Islet precursor cell (in vitro differentiated cells): Measurements from ENCODE around the gene HBZ.
"Not testable (repeated sequence)": the region's sequence is repeated elsewhere in the genome, so short reads cannot be mapped to it uniquely, and the experiment has no call there.

Experiments
- DNase-seq: peaks from one replicate; pipeline ENCODE4 v3.0.0-alpha.2; 2018

The HBZ gene

GRCh38 chr16:138049-138417 is 14.4 kb upstream of the HBZ start:
- DNase-seq: no peak

DNA sequence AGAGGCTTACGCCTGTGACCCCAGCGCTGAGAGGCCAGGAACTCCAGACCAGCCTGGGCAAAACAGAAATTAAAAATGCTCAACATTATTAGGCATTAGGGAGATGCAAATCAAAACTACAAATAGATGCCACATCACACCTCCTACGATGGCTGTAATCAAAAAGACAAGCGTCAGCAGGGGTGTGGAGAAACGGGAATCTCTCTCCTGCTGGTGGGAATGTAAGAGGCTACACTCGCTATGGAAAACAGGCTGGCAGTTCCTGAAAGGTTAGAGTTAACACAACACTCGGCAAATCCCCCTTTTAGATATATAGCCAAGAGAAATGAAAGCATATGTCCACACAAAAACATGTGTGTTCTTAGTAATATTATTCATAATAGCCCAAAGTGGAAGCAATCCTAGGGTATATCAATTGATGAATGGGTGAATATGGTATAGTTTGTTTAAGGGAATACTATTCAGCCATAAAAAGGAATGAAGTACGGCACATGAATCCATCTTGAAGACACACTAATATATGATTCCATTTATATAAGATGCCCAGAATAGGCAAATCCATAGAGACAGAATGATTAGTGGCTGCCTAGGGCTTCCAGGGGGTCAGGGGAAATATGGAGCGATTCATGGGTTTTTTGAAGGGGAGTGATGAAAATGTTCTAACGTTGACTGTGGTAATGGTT is 12.1 kb upstream of the HBZ start:
- DNase-seq: no peak

DNA sequence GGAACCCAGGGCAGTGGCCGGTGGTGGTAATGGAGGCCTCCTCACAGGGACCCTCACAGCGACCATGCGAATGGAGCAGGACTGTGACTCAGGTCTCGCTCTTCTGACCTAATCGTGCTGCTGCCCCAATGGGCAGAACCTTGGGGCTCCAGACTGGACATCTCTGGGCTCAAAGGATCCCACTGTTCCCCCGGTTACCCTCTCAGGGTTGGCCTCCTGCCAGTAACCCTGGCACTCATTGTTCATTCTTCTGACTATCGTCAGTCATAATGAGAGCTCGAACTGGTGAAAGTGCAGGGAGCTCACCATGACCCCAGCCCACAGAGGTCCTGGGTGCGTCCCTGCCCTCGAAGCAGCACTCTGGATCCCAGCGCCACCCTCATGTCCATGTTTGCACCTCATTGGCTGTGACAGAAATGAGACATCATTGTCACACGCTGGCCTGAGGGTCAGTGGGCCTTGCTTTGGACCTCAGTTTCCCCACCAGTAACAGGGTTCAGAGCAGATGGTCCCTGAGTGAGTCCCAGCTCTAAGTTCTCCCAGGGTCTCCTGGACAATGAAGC is 10.0 kb upstream of the HBZ start:
- no peak for DNase-seq

GRCh38 chr16:143047-143446 is 9.4 kb upstream of the HBZ start:
- DNase-seq: no peak

GRCh38 chr16:143456-143855 is 9.0 kb upstream of the HBZ start:
- no peak for DNase-seq

DNA sequence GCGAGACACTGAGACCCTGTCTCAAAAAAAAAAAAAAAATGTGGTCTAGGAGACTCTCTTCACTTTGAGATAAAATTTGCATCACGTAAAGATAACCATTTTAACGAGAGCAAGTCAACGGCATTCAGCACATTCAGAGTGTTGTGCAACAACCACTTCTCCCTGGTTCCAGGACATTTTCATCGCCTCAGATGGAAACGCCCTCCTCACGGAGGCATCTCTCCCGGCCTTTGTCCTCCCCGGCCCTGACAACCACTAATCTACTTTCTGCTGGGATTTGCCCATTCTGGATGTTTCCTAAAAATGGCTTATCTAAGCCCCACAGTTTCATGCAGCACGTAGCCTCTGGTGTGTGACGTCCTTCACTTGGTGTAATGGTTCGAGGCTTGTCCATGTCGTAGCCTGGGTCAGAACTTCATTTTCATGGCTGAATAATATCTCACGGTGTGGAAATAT is 7.6 kb upstream of the HBZ start:
- no peak for DNase-seq

DNA sequence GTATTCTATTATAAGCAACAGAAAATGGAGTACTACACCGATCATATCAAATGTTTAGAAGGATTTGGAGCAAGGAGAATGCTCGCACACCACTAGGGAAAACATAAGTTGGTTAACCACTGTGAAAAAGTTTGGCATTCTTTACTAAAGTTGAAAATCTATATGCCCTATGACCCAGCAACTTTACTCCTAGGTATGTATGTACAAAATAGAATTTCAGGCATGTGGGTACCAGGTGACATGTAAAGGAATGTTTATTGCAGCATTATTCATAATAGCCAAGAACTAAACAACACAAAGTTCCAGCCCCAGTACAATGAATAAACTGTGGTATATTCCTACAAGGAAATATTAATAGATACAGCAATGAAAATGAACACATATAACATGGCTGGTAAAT is 5.8 kb upstream of the HBZ start:
- no peak for DNase-seq

DNA sequence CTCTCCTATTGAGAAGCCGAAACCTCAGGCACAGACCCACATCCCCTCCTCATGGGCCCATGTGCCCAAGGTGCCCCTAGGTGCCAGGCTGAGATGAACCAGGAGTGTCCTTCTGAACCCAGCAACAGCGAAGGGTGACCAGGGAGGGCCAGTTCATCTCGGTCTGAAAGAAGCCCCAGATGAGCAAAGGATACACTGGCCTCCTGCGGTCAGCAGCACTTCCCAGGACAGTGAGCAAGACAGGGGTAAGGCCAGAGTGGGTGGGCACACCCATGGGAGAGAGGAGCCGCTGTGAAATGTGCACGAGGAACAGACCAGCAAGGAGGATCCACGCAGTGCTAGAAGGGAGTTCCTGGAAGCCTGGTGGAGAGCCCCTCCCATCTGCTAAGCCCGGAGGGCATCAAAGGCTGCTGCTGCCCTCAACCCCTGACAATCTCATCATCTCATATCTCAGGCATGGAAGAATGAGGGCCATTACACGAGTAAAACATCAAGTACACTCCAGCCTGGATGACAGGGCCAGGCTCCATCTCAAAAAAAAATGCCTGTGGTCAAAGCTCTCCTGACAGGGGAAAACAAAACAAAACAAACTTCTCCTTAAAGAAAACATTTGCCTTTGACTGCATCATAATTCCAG is 3.3 kb upstream of the HBZ start:
- DNase-seq: no peak

DNA sequence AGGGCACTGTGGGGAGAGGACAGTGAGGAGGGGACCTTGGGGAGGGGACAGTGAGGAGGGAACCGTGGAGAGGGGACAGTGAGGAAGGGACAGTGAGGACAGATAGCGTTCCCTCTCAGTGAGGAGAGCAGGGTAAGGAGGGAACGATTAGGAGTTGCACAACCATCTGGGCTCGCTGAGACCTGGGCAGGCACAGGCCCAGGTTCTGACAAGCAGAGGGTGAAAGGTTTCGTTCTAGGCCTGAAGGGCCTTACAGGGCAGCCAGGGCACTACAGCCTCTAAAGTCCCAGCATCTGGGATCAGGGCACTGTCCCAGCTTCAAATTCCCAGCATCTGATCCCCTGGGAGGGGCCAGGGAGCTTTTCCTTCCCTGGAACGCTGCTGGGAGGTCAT is 681 bp downstream of the HBZ start:
- DNase-seq: not testable (repeated sequence)

GRCh38 chr16:153550-154216 is 1.2 kb downstream of the HBZ start:
- not testable (repeated sequence) for DNase-seq

GRCh38 chr16:154217-155030 is 2.0 kb downstream of the HBZ start:
- peak; percentile 70 for DNase-seq

- no peak for DNase-seq
Observed at GRCh38 chr16:155031-155398, 2.6 kb downstream of the HBZ start.

- DNase-seq: no peak
Observed at GRCh38 chr16:159136-159849, 6.8 kb downstream of the HBZ start.

DNA sequence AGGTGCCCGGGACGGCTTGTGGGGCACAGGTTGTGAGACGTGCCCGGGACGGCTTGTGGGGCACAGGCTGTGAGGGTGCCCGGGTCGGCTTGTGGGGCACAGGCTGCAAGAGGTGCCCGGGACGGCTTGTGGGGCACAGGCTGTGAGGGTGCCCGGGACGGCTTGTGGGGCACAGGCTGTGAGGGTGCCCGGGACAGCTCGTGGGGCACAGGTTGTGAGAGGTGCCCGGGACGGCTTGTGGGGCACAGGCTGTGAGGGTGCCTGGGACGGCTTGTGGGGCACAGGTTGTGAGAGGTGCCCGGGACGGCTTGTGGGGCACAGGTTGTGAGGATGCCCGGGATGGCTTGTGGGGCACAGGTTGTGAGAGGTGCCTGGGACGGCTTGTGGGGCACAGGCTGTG is 7.8 kb downstream of the HBZ start:
- not testable (repeated sequence) for DNase-seq

DNA sequence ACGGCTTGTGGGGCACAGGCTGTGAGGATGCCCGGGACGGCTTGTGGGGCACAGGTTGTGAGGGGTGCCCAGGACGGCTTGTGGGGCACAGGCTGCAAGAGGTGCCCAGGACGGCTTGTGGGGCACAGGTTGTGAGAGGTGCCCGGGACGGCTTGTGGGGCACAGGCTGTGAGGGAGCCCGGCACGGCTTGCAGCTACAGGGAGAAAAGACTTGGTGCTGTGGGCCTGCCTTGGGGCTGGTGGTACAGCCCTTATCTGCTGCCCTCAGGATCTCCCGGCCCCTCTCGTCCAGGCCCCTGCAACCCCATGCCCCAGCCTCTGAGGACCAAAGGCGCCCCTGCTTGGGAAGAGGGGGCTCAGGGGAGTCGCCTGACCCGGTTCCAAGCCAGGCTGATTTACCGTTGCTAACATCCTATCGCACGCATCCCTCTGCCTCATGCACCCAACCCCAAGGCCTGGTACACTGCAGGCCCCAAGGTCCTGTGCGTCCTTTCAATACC is 8.3 kb downstream of the HBZ start:
- no peak for DNase-seq

DNA sequence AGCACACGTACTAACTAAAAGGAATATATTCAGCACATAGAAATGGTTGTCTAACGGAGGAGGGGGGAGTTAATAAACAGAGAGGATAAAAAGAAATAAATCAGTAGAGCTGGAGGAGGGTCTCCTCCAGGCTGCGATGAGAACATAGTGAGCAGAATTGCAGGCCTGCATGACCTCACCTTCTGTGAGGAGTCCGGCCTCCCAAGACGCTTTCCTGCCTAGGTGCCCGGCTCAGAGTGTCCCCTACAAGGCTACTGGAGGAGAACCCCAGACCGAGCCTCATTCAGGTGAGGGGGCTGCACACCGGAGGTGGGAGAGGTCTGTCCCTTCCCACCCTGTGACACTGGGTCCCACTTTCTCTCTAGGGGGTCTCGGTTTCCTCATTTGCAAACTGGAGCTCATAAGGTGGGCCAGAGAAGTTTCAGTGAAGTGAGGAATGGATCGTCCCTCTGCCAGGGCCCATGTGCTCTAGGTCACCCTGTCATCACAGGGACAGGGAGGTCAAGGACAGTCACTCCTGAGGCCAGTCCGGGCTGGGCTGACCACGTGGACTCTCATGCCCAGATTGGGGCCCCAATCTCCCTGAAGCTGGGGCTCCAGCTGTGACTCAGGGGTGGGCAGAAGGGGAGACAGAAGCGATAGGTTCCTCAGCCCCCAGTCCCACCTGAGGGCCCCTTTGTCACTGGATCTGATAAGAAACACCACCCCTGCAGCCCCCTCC is 10.0 kb downstream of the HBZ start:
- no peak for DNase-seq

DNA sequence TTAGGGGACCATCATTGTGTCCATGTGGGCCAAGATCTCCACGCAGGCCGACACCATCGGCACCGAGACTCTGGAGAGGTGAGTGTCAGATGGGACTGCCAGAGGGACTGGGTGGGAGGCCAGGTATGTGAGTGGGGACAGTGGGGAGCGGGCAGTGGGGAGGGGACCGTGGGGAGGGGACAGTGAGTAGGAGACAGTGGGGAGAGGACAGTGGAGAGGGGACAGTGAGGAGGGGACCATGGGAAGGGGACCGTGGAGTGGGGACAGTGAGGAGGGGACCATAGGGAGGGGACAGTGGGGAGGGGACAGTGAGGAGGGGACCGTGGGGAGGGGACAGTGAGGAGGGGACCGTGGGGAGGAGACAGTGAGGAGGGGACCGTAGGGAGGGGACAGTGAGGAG is 10.7 kb downstream of the HBZ start:
- DNase-seq: not testable (repeated sequence)

GRCh38 chr16:163696-164095 is 11.3 kb downstream of the HBZ start:
- DNase-seq: not testable (repeated sequence)

- not testable (repeated sequence) for DNase-seq
Observed at GRCh38 chr16:164134-164823, 11.8 kb downstream of the HBZ start.

GRCh38 chr16:164827-165538 is 12.5 kb downstream of the HBZ start:
- DNase-seq: no peak
